ENCODE results near the gene ZFAND3.

GRCh38 chr6:37993596-37993995, 174.1 kb downstream of the ZFAND3 start:
- no peak for TF ChIP-seq EZH2 (IDR thresholded peaks at IDR 0.05; ENCODE audit: borderline replicate concordance, low read length)
- TF ChIP-seq, protein P1, sequence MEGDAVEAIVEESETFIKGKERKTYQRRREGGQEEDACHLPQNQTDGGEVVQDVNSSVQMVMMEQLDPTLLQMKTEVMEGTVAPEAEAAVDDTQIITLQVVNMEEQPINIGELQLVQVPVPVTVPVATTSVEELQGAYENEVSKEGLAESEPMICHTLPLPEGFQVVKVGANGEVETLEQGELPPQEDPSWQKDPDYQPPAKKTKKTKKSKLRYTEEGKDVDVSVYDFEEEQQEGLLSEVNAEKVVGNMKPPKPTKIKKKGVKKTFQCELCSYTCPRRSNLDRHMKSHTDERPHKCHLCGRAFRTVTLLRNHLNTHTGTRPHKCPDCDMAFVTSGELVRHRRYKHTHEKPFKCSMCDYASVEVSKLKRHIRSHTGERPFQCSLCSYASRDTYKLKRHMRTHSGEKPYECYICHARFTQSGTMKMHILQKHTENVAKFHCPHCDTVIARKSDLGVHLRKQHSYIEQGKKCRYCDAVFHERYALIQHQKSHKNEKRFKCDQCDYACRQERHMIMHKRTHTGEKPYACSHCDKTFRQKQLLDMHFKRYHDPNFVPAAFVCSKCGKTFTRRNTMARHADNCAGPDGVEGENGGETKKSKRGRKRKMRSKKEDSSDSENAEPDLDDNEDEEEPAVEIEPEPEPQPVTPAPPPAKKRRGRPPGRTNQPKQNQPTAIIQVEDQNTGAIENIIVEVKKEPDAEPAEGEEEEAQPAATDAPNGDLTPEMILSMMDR (IDR thresholded peaks at IDR 0.05; ENCODE audit: low read length), result no peak

Measured in OCI-LY1 (cell line).